SU-DHL-6 (cell line): ENCODE data around the gene NTNG1.

Experiments
- EZH2phosphoT487 ChIP-seq: fragments of 200-600 bp; sonication (generic), shearing (Covaris generic); conservative IDR thresholded peaks from 2 replicates; pipeline ENCODE4 v1.6.1; 2018; ENCODE audit warnings: mild to moderate bottlenecking, antibody characterized with exemption, low read length, moderate library complexity, mixed read lengths
- TF ChIP-seq, protein P1 (sequence below): fragments of 200-600 bp; sonication (generic); IDR thresholded peaks from one replicate; pipeline ENCODE4 v1.5.1; 2017; ENCODE audit warnings: antibody characterized with exemption, mild to moderate bottlenecking, low read length, moderate library complexity; ENCODE audit not compliant: insufficient read depth, poor library complexity, severe bottlenecking

GRCh38 chr1:107286125-107286524 lies 145.3 kb downstream of the NTNG1 start:
- TF ChIP-seq, protein P1, sequence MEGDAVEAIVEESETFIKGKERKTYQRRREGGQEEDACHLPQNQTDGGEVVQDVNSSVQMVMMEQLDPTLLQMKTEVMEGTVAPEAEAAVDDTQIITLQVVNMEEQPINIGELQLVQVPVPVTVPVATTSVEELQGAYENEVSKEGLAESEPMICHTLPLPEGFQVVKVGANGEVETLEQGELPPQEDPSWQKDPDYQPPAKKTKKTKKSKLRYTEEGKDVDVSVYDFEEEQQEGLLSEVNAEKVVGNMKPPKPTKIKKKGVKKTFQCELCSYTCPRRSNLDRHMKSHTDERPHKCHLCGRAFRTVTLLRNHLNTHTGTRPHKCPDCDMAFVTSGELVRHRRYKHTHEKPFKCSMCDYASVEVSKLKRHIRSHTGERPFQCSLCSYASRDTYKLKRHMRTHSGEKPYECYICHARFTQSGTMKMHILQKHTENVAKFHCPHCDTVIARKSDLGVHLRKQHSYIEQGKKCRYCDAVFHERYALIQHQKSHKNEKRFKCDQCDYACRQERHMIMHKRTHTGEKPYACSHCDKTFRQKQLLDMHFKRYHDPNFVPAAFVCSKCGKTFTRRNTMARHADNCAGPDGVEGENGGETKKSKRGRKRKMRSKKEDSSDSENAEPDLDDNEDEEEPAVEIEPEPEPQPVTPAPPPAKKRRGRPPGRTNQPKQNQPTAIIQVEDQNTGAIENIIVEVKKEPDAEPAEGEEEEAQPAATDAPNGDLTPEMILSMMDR: no peak
- TF ChIP-seq EZH2phosphoT487: no peak
